HG03039 (cell line): ENCODE data around the gene CNBP.

ENCODE experiments used
- ATAC-seq: cut with Tn5 transposase; IDR thresholded peaks from one replicate; pipeline ENCODE4 v1.9.1; 2021; ENCODE audit warnings: mild to moderate bottlenecking, moderate library complexity; ENCODE audit not compliant: unreplicated experiment

CNBP gene

DNA sequence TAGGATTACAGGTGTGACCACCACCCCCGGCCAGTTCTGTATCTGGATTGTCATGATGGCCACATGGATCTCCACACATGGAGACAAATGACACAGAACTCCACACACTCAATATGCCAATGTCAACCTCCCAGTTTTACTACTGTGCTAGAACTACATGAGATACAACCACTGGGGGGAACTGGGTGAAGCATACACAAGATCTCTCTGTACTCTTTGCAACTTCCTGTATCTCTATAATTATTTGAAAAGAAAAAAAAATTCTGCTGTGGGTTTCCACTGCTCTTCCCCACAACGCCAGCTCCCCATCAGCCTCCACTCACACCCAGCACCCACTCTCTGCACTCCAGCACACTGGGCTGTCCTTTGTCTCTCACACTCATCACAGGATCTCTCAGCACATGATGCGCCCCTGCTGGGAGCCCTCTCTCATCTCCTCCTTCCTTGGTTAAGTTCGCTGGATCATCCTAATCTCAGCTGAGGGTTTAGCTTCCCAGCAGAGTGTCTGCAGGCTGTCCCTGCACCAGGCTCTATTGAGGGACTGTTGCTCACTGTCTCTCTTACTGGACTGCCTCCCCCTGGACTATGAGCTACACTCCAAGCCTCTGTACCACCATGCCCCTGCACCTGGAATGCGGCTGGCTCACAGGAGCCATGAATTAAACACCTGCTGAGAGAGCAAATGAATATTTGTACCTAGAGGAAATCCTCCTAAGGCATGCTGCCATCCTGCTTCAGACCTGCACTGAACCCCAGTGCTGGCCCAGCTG lies 51.4 kb downstream of the CNBP start:
- ATAC-seq = no peak

DNA sequence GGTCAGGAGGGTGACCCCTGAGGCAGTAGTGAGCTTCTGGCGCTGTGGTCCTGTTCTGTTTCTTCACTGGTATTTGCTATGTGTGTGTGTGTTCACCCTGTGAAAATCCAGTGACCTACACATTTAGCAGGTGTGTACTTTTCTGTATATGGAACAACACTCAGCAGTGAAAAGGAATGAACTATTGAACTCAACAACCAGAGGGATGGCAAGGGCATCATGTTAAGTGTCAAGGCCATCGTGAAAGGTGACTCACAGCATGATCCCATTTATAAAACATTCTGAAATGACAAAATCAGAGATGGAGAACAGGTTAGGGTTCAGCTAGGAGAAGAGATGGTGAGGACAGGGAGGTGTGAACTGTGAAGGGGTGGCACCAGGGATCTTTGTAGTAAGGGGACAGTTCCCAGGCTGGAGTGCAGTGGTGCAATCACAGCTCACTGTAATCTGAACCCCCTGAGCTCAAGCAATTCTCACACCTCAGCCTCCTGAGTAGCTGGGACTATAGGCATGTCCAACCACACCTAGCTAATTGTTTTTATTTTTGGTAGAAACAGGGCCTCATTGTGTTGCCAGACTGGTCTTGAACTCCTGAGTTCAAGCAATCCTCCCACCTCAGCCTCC lies 52.1 kb downstream of the CNBP start:
- no peak for ATAC-seq

GRCh38 chr3:129130291-129130813 lies 53.3 kb downstream of the CNBP start:
- ATAC-seq = no peak

DNA sequence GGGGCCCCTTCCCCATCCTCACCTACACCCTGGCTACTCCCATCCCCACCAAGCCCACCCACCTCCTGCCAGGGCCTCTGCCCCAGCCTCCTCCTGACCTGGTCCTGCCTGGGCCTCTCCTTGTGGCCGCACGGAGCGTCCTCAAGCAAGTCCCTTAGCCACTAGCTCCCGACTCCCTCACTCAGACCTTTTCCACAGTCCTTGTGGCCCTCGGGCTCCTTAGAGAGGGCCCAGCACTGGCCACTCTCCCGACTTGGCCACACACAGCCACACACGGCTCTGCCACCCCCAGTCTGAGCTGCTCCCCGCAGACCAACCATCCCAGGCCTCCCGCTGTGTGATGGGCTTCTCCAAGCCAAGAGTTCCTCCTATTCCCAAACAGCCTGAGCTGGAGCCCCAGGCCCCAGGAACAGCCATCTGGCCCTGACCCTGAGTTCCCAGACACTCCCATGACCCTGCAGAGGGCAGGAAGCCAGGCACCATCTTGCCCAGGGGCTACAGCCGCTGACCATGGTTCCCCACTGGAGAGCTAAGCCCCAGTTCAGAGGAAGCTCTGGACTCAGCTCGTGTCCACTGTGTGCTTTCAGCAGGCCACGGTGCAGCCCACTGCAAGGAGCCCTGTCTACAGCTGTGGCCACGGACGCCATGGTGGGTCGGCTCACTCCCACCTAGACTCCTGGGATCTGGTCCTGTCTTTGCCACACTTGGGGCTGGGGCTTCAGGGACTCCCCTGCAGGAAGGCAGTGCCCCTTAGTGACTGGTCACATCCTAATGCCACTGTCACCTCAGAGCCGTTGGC lies 55.1 kb downstream of the CNBP start:
- no peak for ATAC-seq

- ATAC-seq = no peak
Measured at GRCh38 chr3:129126726-129127280, 56.9 kb downstream of the CNBP start.

DNA sequence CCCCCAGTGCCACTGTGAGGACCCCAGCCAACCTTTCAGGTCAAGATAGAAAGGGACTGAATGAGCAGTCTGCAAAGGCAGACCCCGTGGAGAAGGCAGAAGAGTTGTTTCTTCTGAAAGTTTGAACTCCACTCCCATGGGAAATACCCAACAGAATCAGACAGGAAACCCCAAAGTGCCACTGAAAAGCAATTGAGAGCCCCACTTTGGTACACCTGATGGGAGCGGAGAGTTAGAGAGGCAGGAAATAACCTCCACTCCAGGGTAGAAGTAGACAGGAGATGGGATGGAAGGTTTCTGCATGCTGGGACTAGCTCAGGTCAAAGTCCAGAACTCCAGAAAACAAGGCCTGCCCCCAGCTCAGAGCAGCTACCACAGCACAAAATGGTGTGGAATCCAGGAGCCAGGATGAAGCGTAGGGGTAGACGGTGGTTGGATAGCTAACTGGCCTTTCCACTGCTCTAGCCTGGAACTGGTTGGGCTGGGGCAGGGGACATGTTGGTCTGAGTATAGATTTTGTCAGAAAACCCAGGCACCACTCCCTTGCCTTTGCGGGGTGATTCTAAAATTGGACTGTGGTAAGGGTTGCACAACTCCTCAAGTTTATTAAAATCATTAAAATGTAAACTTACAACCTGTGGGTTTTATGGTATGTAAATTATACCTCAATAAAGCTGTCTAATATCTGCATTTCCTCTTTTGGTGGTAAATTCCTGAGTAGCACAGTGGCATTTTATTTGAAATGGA lies 60.2 kb downstream of the CNBP start:
- no peak for ATAC-seq

DNA sequence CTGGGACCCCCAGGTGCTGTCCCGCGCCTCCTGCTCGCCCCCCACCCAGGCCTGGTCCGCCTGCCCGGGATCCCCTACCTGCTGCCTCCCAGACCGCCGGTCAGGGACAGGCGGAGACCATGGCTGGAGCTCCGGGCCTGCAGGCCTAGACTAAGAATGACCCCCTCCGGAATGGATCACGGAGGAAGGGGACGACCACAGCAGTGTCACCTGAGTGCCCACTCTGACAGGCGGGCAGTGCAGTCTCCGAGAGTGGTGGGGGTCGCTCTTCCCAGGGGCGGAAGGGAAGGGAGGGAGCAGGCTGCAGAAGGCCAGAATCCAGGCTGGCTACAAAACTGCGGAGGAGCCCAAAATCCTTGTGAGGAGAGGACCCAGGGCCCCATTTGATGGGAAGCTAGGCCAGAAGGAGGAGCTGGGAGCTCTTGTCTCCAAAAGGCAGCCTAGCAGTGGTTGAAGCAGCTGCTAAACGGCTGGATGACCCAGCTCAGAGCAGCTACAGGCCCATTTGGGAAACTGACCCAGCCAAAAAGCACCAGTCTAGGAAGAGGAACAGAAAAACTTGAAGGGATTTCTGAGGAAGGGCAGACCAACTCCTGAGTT lies 61.2 kb downstream of the CNBP start:
- ATAC-seq = no peak

- ATAC-seq = peak; percentile 52
Measured at GRCh38 chr3:129121792-129122411, 61.8 kb downstream of the CNBP start, which contains the start of gene RAB43. RAB43 (minus strand) TSS chr3:129121804; CDS start chr3:129121489, 315 bp downstream.

DNA sequence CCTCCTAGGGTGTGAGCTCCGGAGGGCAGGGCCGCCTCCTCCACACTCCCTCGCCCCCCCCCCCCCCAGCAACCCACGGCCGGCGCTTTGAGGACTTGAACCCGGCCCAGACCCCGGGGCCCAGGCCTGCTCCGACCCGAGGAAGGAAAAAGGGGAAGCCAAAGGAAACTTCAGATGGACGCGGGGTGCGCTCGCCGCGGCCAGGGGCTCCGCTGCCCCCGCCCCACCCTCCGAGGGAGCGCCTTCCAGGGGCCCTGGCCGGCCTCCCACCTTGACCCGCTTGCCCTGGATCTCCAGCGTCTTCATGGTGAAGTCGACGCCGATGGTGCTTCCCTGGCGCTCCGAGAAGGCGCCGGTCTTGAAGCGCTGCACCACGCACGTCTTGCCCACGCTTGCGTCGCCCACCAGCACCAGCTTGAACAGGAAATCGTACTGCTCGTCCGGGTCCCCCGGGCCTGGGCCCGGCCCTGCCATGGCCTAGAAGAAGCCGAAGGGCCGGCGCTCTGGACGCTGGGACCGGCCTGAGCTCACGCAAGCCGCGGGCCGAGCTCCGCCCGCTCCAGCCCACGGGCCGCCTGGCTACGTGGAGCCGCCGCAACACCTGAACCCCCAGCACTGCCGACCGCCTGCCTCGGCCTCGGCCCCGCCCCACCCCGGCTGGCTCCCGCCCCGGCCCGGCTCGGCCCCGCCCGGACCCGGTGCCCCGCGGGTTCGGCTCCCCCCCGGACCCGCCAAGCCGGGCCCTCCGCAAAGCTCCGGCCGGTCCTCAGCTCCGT lies 62.5 kb downstream of the CNBP start:
- peak; percentile 35 for ATAC-seq

DNA sequence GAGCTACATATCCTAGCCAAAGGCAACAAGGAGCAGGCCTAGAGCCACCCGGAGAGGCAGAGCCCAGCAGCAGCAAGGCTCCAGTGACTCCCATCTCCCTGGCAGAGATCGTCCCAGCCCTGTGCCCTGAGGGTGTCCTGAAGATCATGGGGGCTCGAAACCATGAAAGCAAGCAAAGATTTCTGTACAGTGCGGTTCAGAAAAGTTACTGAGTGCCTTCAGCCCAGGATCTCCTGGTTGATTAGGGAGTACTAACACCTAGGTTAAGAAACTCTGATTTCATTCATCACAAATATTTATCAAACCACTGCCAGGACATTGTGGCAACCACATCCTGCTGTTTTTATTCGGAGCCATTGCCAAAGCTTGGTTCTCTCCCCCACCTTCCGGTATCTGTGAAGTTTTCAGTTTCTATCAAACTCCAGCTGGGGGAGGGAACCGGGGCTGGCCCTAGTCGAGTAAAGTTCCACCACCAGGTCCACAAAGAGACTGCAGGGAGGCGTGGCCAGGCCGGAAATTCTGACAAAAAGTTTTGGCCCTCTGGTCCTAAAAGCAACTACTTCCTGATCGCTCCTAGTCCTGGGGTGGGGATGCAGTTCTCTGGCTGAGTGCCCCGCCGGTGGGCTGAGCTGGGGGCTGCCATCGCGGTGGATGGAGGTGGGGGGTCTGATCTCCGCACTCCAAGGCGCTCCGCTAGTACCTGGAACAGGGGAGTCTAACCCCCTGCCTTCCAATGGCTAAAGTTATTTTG lies 63.3 kb downstream of the CNBP start:
- peak; percentile 46 for ATAC-seq

GRCh38 chr3:129119365-129120100 lies 64.2 kb downstream of the CNBP start:
- no peak for ATAC-seq

GRCh38 chr3:129118745-129119144 lies 65.0 kb downstream of the CNBP start:
- no peak for ATAC-seq
